SU-DHL-6 (cell line): ENCODE measurements around the gene CENPX.

ENCODE experiments used
- CTCF ChIP-seq: fragments of 200-600 bp; sonication (generic); IDR thresholded peaks from one replicate; pipeline ENCODE4 v1.5.1; 2017; ENCODE audit warnings: antibody characterized with exemption, mild to moderate bottlenecking, low read length, moderate library complexity; ENCODE audit not compliant: insufficient read depth, poor library complexity, severe bottlenecking
- EZH2phosphoT487 ChIP-seq: fragments of 200-600 bp; sonication (generic), shearing (Covaris generic); conservative IDR thresholded peaks from 2 replicates; pipeline ENCODE4 v1.6.1; 2018; ENCODE audit warnings: mild to moderate bottlenecking, antibody characterized with exemption, low read length, moderate library complexity, mixed read lengths

GRCh38 chr17:82021107-82021899 lies 1.4 kb downstream of the CENPX start:
- peak; percentile 66 for TF ChIP-seq CTCF
- TF ChIP-seq EZH2phosphoT487: no peak
